Psoas muscle (tissue), 7 donors: ENCODE data around the gene ATP13A3. TPM values are rescaled to one million over a fixed set of nuclear protein-coding genes. Genes with fewer than 3 reads are reported as not detected.

ENCODE experiments used
- polyA plus RNA-seq, 3 donors: library from polyadenylated mRNA; stranded (reverse); fragments of 200-250 nt; gene quantifications; one replicate each; pipeline ENCODE4 v1.2.3, GENCODE V29; 2013
- total RNA-seq, 4 donors: library from RNA; stranded (reverse); fragmentation: NEBNext Ultra II Directional in 2 of 4; extraction: Animal tissue kit (Norgen Biotek cat#: 25700) in 2 of 4; gene quantifications; one replicate each; pipeline versions ENCODE4 v1.2.1 to v1.2.4, GENCODE V29; 2021 to 2023
- donor health status: healthy with polysubstance abuse.
- donor health status: DM: no; HTN: no; CAD: no; lungs with moderate emphysema.
- donor health status: Bipolar disorder and iron deficiency.
- donor health status: healthy.
- donor health status: DM: no; HTN: no; CAD: no.
- donor health status: DM: no; HTN: no; CAD: no.
- donor health status: DM: yes; HTN: yes; CAD: no.

Gene ATP13A3
- total and polyA plus RNA-seq, 7 donors: 10.4 to 72.7 (median 46.6) TPM

Other genes with a start within 250 kb of the ATP13A3 start
- gene CPN2, start 135.7 kb downstream of the ATP13A3 start, total RNA-seq: under 1 TPM in 1 of 4 donors, not detected in 3; 0.13 TPM
- under 1 TPM in 1 of 3 donors, not detected in 2; 0.03 TPM for gene CPN2, start 135.7 kb downstream of the ATP13A3 start, polyA plus RNA-seq
- under 1 TPM in 2 of 4 donors, not detected in 2; 0.04 to 0.09 TPM for gene LRRC15, start 117.3 kb downstream of the ATP13A3 start, total RNA-seq
- under 1 TPM in 1 of 3 donors, not detected in 2; 0.01 TPM for gene LRRC15, start 117.3 kb downstream of the ATP13A3 start, polyA plus RNA-seq
- not detected for gene GP5, start 87.7 kb downstream of the ATP13A3 start, total RNA-seq
- gene GP5, start 87.7 kb downstream of the ATP13A3 start, polyA plus RNA-seq: under 1 TPM in 1 of 3 donors, not detected in 2; 0.01 TPM
- 1 to 10 TPM; 2.0 to 4.4 (median 2.9) TPM for gene TMEM44, start 146.4 kb upstream of the ATP13A3 start, total RNA-seq
- gene TMEM44, start 146.4 kb upstream of the ATP13A3 start, polyA plus RNA-seq: 1 to 10 TPM; 2.1 to 4.1 (median 3.5) TPM
- gene LSG1, start 185.2 kb upstream of the ATP13A3 start, total RNA-seq: 10 to 100 TPM; 24.8 to 37.5 (median 28.7) TPM
- 10 to 100 TPM; 22.8 to 46.8 (median 43.8) TPM for gene LSG1, start 185.2 kb upstream of the ATP13A3 start, polyA plus RNA-seq
- gene FAM43A, start 198.9 kb upstream of the ATP13A3 start, total RNA-seq: 1 to 10 TPM; 6.0 to 7.7 (median 6.9) TPM
- gene FAM43A, start 198.9 kb upstream of the ATP13A3 start, polyA plus RNA-seq: 1 to 10 TPM; 4.1 to 6.9 (median 6.8) TPM